Right renal pelvis (tissue), 4 donors: ENCODE results near the gene EEPD1. TPM values are rescaled to one million over a fixed set of nuclear protein-coding genes. Genes with fewer than 3 reads are reported as not detected.

Experiments
- DNase-seq, 4 donors: peaks; one replicate each; pipeline ENCODE4 v3.0.0-alpha.2; 2013; ENCODE audit warnings: low read depth in 4 of 4, low spot score in 3 of 4, missing footprints in 1 of 4
- polyA plus RNA-seq, 4 donors: library from polyadenylated mRNA; unstranded; fragments of 120-200 nt; gene quantifications; one replicate each; pipeline ENCODE4 v1.2.1, GENCODE V29; 2013; ENCODE audit not compliant: insufficient read length in 4 of 4

Gene EEPD1
- polyA plus RNA-seq, 4 donors = 5.4 to 8.0 (median 6.9) TPM

DNA sequence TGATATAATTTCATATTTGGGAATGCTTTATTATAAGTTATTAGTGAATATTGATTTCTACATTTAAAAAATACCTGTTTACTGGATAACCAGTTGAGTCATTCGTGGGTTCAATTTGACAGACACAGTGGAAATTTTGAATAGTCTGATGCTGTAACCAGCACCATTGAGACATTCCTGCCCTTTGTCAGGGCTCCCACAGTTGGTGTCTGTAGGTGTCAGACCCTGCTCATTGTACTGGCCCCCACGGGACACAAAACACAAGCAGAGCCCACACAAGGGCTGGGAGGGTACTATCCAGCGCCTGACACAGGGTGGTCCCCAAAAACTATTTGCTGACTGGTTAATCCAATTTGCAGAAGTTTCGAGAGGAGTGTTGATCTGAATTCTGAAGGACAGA is 35.9 kb downstream of the EEPD1 start:
- no peak for DNase-seq

- DNase-seq = no peak
Measured at GRCh38 chr7:36190447-36191291, 37.6 kb downstream of the EEPD1 start.

GRCh38 chr7:36191292-36191920 is 38.4 kb downstream of the EEPD1 start:
- no peak for DNase-seq

DNA sequence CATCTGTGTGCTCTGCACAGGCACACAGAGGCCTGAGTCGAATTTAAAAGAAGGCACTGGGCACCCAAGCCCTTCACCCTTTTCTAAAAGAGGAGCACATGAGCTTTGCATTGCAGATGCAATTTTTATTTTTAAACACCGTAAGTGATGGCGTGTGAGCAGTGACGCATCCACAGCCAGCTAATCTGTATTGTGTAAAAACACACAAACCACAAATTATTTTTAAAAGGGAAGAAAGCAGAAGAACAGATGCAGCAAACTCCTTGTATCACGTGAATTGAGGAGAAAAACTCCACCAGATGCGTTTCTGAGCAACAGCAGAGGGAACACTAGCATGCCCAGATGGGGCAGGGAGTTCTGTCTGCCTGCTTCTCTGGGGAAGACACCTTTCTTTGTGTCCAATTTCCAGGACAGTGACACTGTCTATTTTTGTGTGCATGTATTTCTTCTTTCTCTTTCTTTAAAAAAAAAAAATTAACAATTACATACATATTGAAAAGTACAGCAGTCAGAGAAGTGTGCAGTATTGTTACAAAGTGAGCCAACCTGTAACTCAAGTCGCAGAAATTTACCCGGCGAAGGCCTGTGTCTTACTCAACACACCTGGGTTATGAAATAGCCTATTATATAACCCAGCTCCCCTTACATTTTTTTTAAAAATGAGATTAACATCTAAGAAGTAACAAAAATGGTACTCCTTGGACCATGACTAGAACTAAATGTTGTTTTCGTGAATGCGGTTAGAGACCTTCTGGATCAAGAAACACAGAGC is 39.2 kb downstream of the EEPD1 start:
- DNase-seq = no peak

- no peak for DNase-seq
Measured at GRCh38 chr7:36192877-36193276, 39.8 kb downstream of the EEPD1 start.

DNA sequence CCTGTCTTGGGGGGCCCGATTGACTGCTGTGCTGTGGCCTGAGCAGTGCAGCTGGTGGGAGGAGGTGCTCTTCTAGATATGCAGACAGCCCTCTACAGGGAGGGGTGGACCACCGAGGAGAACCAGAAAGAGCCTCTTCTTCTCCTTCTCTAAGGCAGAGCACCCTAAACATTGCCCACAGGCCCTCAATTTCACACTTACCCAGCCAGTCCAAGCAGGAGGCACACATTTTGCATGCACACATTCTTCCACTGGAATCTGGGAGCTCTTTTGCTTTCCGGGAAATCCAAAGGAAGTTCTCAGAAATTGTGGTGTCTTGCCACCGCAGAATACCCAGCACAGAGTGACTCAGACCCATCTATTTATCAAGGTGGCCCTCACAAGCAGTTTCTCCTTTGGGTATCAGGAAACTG is 45.8 kb downstream of the EEPD1 start:
- no peak for DNase-seq

- no peak for DNase-seq
Measured at GRCh38 chr7:36199329-36199728, 46.3 kb downstream of the EEPD1 start.

GRCh38 chr7:36201122-36201723 is 48.2 kb downstream of the EEPD1 start:
- no peak for DNase-seq

- DNase-seq = no peak
Measured at GRCh38 chr7:36202398-36202797, 49.3 kb downstream of the EEPD1 start.

GRCh38 chr7:36203071-36203790 is 50.2 kb downstream of the EEPD1 start:
- DNase-seq = no peak

DNA sequence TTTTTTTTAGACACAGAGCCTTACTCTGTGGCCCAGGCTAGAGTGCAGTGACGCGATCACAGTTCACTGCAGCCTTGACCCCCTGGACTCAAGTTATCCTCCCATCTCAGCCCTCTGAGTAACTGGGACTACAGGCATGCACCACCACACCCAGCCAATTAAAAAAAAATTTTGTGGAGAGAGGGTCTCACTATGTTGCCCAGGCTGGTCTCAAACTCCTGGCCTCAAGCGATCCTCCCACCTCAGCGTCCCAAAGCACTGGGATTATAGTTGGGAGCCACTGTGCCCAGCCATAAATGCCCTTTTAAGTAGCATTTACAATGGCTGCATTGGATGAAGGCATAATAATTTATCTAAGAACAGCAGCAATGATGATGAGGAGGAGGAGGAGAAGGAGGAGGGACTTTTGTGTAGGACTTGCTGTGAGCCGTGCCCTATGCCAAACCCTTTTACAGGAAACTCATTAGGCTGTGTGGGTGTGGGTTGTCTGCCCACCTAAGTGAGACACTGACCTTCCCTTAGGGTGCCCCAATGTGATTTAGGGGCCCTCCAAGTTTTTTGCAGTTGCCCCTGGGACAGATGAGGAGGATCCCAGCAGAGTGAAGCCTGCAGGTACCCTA is 51.1 kb downstream of the EEPD1 start:
- no peak for DNase-seq

DNA sequence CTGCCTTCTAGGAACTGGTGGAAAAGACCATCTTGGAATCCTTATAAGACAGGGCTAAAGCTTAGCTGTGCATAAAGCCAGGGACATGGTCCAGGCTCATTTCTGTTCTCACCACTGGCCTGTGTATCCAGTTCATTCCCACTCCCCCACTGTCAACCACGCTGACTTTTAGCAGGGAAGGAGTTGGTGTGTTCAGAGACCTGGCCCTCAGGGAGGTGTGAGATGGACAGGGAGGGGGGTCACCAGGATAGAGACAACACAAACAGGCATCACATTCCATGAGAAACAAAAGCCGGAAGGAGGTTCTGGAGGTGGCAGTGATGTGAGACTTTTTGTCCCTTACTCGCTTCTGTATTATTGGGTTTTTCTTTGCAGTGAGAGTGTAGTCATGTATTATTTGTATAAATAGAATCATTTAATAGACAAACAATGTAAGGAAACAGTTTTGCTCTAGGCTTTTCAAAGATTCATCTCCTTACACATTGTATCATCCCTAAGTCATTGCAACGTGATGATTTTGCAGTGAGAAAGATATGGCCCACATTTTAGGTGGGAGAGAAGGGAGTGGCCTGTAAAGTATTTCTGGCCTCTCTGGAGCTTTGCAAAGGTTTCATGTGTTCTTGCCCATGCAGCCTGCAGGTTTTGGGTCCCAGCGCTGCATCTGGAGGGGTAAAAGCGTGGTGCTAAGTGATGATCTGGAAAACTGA is 52.0 kb downstream of the EEPD1 start:
- peak in 1 of 4 donors; percentile 35 for DNase-seq

GRCh38 chr7:36205803-36206202 is 52.7 kb downstream of the EEPD1 start:
- DNase-seq = no peak

DNA sequence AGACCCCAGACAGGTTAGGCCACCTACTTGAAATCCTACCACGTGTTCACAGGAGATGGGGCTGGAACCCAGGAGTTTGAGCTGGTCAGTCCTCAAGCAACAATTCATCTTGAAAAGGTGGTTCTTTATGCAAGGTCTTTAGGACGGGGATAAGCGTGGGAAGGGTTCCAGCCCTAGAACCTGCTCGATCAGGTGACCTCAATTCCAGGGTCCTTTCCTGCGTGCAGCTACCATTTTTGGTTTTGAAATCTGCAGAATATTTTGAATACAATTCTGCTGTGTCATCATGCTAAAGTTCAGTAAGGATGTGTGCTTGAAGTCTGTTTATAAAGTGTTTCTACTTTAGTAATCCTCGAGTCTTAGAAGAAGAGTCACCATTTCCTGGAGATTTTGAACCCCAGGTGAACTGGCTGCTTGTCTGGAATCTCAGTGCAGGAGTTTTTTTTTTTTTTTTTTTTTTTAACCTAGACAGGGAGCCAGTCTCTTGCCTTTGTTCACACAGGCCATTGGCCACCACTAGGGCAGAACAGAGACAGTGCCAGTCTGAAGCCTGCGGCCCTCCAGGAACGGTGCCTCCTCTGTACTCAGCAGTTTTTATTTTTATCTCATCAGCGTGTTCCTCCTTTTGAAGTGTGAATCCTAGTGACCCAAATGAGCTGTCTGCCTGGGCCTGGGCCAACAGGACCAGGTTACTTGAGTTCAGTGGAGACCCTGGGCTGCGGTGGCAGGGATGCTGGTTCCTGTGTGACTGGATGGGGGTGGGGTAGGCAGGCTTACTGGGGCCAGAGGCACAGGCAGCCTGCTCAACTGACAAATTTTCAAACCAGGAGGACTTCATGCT is 54.6 kb downstream of the EEPD1 start:
- DNase-seq = no peak

DNA sequence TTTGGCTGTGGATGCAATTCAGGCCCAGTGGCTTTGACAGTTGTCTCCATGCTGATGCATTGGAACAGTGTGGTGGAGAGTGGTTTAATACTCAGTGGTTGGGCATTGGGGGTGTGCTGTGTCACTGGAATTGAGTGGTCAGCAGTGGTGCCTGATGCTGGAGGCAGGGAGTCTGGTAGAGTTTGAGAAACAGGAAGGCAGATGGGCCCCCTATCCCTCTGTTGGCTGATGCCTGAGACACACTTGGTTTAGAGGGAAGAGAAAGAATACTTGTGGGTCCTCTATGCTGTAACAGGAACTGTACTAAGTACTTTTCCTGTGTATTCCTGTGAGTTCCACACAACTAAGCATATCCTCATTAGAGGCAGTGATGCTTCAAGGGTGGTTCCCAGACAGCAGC is 55.4 kb downstream of the EEPD1 start:
- no peak for DNase-seq

GRCh38 chr7:36208997-36209813 is 56.2 kb downstream of the EEPD1 start:
- DNase-seq = no peak

- no peak for DNase-seq
Measured at GRCh38 chr7:36209814-36210183, 56.7 kb downstream of the EEPD1 start.
